H54 (cell line): ENCODE data around the gene PRDM15.

ENCODE experiments used
- DNase-seq: peaks from one replicate; pipeline ENCODE4 v3.0.0; 2011; ENCODE audit warnings: low spot score, mixed read lengths; ENCODE audit not compliant: insufficient read length
- FAIRE-seq: peaks from 3 replicates; lab custom pipeline; 2011; peaks lifted over from hg19 to GRCh38; lab: Jason Lieb, UNC
- POLR2A ChIP-seq: IDR thresholded peaks from 2 replicates; pipeline ENCODE4 v1.6.1; 2011; ENCODE audit warnings: low read depth, mild to moderate bottlenecking, low read length

Gene PRDM15

DNA sequence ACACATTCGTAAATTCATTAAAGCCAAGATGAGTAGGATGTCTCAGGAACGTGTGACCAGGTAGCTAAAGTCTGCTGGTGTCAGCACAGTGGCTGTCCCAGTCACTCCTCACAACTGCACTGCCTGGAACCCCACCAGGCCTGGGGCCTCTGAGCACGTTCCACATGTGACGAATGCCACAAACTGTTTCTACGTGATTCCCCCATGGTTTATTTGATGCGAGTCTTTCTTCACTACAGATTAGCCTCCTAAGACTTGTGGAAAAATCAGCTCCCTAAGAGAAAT lies 33.2 kb downstream of the PRDM15 start:
- DNase-seq (no peak), FAIRE-seq (no peak)
- TF ChIP-seq POLR2A, result no peak

DNA sequence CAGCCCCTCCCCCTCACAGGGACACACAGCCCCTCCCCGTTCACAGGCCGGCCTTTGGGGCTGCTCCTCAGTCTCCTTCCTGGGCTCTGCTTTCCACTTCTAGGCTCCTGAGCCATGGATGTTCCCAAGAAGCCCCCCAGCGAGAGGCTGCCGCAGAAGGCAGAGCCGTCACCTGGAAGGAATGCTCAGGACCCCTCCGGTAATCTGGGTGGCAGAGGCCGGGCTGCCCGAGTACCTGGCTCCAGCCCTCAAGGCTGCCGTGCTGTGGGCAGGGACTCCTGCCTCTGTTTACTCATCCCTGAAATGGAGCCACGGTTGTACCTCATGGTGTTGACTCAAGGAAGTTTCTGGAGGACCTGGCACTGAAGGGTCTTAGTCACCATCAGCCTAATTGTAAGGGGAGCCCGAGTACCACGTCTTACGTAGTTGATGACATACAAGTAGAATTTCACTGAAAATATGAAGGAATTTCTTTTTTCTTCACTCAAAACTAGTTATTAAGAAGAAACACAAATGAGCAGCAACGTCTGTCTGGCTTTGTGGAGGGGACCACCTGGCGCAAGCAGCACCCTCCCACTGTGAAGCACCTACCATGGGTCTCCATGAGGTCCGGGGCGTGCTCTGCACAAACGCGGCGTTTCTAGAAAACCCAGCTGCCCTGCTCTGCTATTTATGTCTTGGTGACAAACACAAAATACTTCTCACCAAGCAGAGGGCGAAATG lies 33.7 kb downstream of the PRDM15 start:
- TF ChIP-seq POLR2A, result no peak
- DNase-seq (no peak), FAIRE-seq (no peak)

DNA sequence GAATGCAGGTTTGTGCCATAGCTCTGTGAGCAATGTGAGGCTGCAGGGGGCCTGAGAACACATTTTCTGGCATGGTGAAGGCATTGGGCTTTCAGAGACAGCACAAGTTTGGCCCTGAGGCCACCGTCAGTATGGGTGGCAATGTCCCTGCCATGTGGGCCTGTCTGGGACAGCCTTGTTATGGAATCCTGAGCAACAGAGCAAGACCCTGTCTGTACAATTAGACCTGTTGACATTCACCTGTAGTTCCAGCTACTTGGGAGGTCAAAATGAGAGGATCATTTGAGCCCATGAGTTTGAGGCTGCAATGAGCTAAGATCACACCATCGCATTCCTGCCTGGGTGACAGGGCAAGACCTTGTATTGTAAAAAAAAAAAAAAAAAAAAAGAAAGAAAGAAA lies 35.6 kb downstream of the PRDM15 start:
- no peak for FAIRE-seq
- no peak for DNase-seq
- no peak for TF ChIP-seq POLR2A

DNA sequence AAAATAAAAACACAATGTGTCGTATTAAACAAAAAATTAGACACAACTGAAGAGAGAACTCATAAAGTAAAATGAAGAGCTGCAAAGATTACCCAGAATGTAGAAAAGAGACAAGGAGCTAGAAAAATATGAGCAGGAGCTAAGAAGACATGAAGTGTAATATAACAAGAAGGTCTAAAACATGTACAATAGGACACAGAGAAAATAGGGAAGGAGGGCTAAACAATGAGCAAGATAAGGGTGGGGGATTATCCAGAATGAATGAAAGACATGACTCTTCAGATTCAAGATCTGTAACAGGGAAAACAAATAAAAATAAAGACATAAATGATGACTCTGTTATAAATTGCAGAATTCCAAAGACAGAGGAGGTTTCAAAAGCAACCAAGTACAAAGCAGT lies 38.3 kb downstream of the PRDM15 start:
- TF ChIP-seq POLR2A, result no peak
- FAIRE-seq (no peak), DNase-seq (no peak)

DNA sequence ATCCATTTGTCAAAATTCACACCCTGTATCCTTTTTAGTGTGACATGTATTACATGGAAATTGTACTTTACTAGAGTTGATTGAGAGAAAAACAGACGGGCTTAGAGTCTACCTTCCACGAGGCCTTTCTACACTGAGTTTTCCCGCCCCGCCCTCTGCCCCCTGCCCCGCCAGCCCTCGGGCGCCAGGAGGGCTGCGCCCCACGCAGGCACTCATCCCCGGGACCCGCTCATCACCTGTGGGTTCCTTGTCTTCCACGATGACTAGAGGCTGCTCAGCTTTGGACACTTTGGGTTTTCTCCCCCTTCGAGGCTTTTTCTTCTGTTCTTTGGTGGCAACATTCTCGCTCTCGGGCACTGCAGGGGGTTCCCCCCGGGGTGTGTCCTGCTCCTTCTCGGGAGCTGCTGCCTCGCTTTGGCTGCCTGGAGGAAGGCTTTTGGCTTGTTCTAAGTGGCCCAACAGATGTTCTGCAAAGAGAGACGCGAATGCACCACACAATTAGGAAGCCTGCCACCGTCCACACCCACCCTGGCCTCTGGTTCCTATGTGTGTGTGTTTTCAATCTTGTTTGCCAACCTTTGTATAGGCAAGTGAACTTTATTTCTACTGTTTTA lies 39.6 kb downstream of the PRDM15 start:
- no peak for TF ChIP-seq POLR2A
- DNase-seq (no peak), FAIRE-seq (no peak)

DNA sequence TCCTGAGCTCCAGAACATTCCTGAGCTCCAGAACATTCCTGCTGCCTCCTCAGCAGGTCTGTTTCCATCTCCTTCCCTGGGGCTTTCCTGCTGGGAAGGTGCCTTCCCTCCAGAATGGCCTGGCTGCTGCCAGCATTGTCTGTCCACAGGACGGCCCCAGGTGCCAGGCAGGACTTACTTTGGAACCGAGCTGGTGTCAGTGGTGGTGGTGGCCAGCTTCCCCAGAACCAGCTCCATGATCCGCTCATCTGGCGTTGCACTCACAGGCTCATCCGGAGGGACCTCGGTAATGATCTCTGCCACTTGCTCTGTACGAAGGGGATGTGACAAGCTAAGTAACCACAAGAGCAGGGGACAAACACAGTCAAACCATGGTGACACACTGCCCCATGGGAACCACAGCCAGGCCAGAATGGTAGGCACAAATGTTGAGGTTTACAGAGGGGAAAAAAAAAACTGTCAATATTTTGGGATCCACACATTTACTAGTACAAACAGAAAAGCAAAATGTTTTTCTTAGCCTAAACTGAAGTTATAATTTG lies 41.3 kb downstream of the PRDM15 start:
- FAIRE-seq (no peak), DNase-seq (no peak)
- no peak for TF ChIP-seq POLR2A

DNA sequence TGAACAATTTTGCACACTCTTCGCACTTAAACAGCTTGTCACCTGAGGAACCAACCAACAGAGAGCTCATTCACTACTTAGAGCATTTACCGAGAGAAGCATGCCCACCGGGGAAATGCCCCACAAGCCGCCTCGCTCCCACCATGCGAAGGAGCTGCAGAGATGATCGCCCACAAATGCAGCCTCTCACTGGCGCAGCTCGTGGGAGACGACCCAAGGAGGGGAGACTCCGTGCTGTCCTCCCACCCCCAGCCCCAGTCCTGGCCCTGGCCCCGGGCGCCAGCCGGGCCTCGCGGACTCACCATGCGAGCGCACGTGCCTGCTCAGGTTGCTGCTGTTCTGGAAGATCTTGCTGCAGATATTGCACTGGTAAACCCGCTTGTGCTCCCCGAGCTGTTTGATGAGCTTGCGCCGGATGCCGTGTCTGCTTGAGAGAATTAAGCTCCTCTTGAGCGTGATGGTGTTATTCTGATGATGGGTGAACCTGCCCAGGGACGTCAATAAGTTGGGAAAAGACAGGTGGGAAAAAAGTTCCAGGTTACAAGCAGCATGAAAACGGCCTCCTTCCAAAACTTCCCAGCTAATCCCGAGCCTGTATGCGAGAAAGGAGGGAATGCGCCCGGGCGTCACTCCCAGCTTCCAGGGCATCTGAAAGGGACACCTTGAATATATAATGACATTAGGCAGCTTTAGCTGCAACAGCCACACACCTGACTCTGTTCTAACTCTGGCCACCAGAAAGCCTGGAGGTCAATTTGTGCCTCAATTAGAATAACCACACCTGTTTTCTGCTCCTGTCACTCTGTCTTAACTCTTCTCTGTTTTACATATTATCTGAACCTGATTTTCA lies 42.8 kb downstream of the PRDM15 start:
- no peak for TF ChIP-seq POLR2A
- FAIRE-seq (no peak), DNase-seq (no peak)

DNA sequence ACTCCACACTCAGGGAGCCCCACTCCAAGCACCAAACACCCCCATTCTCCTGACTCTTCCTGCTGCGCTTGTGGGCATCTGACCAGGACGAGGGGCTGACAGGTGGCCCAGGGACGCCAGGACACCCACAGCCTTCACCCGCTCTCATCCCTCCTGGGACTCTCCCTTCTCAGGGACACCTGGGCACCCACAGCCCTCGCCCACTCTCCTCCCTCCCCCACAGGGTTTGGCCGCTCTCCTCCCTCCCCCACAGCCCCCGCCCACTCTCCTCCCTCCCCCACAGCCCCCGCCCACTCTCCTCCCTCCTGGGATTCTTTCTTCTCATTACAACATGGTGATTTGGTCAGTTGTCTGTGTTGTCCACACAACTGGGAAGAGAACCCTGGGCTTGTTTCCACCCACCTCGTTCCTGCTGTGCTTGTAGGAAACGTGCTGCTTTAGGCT lies 43.4 kb downstream of the PRDM15 start:
- TF ChIP-seq POLR2A, result no peak
- no peak for FAIRE-seq
- DNase-seq, result no peak

DNA sequence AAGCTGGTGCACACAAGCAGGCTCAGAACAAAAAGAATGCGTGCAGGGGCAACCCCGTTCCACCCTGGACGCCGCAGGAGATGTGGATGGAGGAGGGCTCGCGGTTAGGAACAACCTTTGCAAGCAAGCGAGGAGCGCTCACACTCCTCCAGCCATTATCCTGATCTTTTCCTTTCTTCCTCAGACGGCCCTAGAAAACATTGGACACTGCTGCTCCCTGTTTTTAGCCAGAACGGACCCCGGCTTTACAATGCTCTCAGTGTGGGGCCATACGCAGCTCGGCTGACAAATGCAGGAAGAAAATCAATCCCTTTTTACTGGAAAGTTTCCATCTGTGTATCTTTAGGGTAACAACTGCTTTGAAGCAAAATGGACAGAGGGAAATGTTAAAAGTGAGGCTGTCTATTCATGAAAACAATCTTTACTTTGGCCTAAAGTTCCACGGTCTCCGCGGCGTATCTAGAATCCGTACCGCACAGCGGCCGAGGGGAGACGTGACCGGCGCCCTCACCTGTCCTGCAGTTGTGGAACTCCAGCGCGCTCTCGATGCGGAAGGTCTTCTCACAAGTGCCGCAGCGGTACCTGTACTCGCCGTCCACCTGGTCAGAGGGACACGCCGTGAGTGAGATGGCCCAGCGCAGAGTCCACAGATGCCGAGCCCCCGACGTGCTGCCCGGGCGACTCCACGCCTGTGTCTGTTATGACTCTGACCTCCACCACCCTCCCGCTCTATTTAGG lies 44.0 kb downstream of the PRDM15 start:
- no peak for DNase-seq
- no peak for TF ChIP-seq POLR2A
- FAIRE-seq, result no peak

DNA sequence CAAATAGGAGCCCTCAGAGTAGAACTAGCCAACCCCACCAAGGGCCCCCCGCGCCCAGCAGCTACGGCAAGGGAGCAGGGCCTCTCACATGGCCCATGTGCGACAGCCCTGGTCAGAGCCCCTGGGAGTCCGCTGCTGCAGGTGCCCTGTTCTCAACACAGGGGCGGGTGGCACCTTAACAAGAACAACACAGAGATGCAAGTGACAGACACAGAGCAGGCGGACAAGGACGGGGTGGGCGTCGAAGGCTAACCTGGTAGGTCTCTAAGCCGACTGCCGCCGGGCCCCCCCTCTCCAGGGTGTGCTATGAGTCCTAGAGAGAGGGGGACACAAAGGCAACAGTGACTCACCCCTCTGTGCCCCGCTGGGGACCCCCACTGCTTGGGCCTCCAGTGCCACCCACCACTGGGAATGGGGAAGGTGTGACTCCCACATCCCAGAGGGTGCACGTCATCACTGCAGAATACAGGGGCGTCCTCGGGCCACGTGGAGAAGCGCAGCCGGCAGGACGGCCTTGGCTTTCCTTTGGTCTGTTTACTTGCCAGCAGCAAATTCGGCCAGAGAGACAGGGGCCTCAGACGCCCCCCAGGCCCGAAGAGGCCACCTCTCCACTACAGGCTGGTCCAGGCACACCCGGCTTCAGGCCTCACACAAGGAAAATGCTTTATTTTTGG lies 44.8 kb downstream of the PRDM15 start:
- TF ChIP-seq POLR2A, result no peak
- DNase-seq (no peak), FAIRE-seq (no peak)

DNA sequence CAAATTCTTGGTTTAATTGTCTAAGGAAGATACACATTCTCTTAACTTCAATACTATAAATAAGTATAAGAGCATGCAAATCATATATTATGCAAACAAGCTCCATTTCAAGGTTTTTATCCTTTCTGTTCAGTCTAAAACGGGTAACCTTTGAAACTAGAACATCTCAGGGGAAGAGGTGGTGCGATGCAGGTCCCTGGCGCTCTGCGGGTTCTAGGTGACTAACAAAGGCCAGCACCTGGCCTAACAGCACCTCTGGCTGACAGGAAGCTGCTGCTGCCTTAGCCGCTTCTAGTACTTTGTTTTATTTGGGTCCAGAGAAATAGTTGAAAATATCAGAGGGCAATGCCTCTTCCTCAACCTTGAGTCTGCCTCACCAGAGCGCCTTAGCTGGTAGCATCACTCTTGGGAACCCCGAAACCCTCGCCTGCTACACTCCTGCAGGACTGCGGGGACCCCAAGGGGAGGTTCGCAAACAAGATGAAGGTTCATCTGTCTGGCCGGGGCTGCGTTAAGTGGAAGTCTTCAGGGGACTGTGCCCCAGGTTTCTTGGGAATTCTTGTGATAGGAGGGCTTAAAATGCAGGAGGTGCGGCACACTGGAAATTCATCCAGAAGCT lies 45.5 kb downstream of the PRDM15 start:
- FAIRE-seq, result no peak
- TF ChIP-seq POLR2A, result no peak
- DNase-seq, result no peak

DNA sequence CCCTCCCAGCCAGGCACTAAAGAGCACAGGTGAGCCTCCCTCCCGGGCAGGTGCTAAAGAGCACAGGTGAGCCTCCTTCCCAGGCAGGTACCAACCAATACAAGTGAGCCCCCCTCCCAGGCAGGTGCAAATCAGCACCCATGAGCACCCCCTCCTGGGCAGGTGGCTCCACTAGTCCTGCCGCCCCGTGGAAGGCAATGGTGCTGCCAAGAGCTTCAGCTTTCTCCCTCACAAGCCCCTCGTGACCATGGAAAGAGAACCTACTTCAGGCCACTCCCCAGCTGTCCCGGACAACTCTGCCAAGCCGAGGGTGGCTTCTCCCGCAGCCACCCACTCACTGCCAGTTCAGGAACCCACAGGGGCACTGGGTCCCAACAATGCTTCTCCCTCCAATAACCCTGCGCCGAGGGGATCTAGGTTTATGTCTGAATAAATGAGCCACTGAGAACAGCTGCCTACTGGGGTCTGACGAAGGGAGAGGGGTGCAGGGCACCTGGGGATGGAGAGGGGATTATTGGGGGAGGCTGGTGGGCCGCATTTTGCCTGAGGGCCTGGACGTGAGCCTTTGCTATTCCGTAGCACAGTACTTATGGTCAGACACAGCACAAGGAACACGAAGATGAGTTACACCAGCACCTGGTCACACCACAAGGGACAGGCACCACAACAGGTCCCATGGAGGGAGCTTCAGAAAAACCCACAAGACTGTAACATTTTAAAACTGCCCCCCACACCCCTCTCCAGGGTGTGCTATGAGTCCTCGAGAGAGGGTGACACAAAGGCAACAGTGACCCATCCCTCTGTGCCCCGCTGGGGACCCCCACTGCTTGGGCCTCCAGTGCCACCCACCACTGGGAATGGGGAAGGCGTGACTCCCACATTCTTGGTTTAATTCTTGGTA lies 46.3 kb downstream of the PRDM15 start:
- no peak for TF ChIP-seq POLR2A
- DNase-seq, result no peak
- FAIRE-seq, result no peak
